ENCODE measurements around the gene CPLANE2.
"Not testable (repeated sequence)": the region's sequence is repeated elsewhere in the genome, so short reads cannot be mapped to it uniquely, and the experiment has no call there.

The CPLANE2 gene

DNA sequence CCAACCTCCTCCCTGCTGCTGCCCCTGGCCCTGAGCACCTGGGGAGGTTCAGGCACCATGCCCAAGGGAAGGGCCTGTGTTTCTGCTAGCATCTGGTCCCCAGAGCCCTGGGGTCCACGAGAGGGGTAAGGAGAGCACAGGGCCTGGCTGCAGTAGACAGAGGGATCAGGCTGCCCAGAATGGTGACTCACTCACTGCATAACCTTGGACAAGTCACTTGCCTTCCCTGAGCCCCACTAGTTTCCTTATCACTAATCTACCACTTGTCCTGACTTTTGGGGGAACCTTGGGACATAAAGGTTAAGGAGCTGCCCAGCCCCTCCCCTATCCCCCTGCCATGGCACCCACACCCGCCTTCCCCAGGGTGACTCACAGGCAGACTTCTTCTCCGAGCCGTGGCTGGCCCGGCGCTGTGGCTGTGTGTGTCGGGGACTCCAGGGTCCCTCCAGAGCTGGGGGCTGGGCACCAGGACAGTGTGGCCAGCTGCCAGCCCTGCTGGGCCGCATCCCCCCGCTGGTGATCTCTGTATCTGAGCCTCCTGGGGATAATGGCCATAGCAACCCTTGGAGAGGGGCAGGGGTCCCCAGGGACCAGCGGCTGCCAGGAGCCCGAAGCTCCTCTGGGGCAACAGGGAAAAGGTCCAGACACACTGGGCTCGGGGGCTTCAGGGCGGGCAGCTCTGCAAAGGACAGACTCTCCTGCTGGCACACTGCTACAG lies 28.6 kb downstream of the CPLANE2 start:
- no peak for DNase-seq (ENCODE audit: low read depth in 2 of 2)

DNA sequence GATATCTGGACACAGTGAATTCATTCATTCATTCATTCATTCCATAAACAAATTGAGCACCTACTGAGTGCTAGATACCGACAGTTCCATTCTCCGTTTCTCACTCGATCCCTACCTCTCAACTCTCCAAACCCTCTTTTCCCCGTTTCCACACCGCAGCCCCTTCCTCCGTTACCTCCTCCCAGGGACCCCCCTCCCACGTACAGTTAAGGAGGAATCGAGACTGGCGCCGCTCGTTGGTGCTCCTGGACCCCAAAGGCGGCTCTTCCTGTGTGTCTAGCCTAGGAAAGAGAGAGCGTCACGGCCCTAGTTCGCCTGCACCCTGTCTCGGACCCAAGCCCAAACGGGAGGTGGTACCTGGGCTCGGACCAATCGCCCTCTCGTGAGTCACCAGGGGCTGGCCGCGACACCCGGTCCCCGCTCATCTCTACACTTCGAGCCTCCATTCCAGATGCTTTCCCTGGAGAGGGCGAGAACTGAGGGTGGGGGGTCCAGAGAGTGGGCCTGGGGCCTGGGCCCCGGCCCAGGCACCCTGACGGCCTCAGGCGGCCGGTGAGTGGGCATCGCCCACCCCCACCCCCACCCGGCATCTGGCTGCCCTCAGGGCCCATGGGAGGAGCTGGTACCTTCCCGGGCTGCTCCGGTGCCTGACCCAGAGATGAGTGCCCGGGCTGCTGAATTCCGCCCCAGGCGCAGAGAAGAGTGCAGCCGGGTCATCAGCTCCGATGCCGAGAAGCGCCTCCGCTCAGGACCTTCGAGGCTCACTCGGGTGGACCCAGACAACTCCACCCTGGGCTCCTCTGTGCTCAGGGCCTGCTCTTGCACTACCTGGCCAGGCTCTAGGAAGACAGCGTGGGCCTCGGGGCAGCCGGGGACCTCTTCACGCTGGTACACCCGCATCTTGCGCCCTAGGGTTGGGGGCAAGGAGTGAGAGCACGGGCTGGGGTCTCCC lies 29.4 kb downstream of the CPLANE2 start:
- no peak for DNase-seq (ENCODE audit: low read depth in 2 of 2)

DNA sequence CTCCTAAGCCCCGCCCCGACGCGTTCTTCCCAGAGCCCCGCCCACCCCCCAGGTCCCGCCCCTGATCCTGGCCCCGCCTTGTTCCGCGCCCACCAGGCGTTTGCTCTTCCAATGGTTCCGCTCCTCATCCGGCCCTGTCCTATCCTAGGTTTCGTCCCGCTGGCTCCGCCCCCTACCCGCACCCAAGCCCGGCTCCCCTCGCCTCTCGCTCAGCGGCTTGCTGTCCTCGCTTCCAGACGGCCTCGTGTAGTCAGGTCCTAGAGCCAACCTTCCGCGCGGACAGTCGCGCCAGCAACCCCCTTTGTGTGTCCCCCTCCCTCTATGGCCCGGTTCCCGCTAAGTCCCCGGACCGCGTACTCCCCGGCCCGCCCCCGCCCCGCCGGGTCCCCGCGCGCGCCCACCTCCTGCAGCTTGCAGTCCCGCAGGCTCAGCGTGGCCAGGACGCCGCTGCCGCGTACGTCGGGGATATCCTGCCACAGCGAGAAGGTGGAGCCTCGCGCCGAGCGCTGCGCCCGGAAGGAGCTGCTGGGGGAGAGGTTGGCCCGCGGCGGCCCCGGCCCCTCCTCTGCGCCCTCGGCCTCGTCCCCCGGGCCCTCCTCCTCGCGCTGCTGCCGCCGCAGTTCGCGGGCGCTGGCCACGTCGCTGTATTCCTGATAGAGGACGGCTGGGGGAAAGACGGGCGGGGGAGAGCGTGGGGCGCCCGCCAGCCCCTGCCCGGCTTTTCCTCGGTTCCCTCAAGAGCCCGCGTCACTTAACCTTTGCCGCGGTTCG lies 30.3 kb downstream of the CPLANE2 start:
- DNase-seq (ENCODE audit: low read depth in 2 of 2): peak; percentile 89 to 94

GRCh38 chr1:16205891-16206546 lies 31.0 kb downstream of the CPLANE2 start:
- DNase-seq (ENCODE audit: low read depth in 2 of 2): no peak

- DNase-seq (ENCODE audit: low read depth in 2 of 2): no peak
Measured at GRCh38 chr1:16205334-16205671, 31.7 kb downstream of the CPLANE2 start.

DNA sequence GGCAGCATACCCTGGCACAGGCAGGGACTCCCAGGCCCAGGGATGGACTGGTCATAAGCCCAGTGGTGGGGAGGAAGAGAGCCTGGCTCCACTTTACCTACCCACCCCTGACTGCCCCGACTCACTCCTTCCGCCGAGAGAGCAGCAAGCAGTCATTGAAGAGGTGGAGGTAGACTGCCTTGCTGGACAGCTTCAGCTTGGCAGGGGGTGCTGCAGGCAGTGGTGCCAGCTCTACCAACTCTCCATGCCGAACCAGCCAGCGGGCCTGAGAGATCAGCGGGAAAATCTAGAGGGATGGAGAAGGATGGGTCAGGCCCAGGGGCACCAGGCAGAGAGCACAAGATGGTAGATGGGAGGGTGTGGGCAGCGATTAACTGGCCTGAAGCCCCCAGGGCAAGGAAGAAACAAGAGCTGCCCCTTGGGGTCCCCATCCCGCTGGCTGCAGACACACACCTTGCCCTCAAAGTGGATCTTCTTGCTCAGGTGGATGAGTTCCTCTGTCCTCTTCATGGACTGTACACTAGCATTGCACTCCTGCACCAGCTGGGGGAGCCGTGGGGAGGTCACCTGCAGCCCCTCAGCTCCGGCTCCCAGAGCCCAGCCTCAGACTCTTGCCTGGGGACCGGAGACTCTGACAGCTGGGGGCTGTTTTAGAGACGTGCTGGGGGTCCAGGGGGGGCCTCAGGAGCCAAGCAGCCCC lies 32.2 kb downstream of the CPLANE2 start:
- DNase-seq (ENCODE audit: low read depth in 2 of 2): peak in 1 of 2 donors; percentile 27

DNA sequence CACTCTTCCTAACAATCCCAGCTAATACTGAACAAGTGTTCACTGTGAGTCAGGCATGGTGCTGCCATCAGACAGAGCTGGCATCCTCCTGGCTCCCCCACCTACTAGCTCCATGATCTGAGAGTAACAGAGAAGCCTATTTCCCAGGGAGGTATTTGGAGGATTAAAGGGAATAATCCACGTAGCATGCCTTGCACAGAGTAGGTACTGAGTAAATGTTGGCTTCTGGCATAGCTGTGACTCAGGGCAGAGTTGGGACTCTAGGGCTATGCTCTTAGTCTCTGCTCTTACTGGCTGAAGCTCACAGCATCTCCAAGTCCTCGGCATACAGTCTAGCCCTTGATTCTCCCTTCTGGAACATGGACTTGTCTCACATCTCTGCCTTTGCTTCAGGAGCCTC lies 32.8 kb downstream of the CPLANE2 start:
- DNase-seq (ENCODE audit: low read depth in 2 of 2): no peak

DNA sequence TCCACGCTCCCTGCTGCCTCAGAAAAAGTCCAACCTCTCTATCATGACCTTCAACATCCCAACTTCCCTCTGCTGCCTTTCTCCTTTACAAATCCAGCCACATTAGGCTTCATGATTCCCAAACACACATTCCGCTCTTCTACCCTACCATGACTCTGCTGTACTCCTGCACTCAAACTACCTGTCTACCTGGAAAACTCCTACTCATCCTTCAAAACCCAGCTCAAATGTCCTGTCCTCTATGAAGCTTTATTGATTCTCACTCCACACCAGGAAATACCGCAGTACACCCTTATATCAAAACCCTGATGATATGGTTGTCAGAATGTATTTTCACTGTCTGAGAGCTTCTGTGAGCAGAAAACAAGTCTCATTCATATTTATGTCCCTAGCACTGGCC lies 33.4 kb downstream of the CPLANE2 start:
- no peak for DNase-seq (ENCODE audit: low read depth in 2 of 2)

DNA sequence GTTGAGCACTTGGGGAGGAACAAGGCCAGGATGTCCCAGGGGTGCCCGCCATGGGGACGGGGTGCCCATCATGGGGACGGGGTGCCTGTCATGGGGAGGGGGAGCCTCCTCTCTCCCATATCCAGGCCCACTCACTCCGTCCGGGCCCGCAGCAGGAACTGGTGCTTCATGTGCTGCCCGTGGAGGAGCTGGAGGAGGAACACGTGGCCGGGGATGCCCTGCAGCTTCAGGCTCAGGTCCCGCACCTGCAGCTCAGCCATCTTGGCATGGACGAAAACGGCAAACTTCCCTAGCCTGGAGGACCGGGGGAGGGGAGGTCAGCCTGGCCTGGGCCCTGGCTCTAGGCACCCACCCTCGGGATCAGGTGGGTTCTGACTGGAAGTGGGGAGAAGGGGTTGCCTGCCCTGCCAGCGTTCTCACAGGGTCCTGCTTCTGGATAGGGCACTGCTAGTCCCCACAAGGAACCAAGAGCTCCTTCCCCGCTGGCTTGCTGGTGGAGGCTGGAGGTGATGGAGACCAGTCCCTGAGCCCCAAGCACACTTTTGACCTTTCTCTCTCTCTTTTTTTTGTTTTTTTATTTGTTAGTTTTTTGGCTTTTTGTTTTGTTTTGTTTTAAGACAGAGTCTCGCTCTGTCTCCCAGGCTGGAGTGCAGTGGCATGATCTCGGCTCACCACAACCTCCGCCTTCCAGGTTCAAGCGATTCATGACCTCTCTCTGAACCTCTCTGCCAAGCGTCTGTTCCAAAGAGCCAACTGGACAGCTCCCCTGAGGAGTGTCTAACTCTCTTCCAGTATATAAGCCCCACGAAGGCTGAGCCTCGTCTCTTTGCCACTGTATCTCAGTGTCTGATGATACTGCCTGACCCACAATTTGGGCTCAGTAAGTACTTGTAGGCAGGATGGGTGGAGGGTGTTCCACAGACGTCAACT lies 34.4 kb downstream of the CPLANE2 start:
- DNase-seq (ENCODE audit: low read depth in 2 of 2): no peak

DNA sequence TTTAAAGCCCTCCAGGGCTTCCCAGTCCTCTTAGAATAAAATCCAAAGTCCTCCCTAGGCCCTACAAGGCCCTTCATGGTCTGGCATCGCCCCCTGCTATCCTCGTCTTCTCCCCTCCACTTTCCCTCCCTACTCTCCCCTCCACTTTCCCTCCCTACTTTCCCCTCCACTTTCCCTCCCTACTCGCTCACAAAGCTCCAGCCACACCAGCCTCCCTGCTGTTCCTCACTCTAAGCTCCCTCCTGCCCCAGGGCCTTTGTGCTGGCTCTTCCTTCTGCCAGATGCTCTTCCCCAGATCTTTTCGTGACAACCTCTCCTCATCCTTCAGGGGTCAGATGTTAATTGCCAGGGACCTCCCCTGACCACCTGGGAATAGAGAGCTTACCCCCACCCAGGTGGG lies 37.3 kb downstream of the CPLANE2 start:
- no peak for DNase-seq (ENCODE audit: low read depth in 2 of 2)

DNA sequence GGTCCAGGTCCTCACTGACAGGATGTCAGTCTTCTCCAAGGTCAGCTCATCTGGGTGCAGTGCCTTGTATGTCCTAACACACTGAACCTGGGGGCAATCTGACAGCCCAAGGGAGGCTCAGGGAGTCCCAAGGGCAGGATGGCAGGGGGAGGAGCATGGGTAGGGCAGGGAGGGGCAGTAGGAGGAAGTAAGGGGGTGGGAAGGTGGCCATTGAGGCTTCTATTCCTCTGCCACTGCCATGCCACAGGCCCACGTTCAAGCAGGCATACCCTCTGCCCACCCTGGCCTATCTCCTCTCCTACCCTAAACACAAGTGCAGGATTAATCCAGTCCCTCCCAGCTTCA lies 37.9 kb downstream of the CPLANE2 start:
- DNase-seq (ENCODE audit: low read depth in 2 of 2): no peak

- no peak for DNase-seq (ENCODE audit: low read depth in 2 of 2)
Measured at GRCh38 chr1:16198444-16199156, 38.4 kb downstream of the CPLANE2 start.

GRCh38 chr1:16196874-16197273 lies 40.1 kb downstream of the CPLANE2 start:
- no peak for DNase-seq (ENCODE audit: low read depth in 2 of 2)

DNA sequence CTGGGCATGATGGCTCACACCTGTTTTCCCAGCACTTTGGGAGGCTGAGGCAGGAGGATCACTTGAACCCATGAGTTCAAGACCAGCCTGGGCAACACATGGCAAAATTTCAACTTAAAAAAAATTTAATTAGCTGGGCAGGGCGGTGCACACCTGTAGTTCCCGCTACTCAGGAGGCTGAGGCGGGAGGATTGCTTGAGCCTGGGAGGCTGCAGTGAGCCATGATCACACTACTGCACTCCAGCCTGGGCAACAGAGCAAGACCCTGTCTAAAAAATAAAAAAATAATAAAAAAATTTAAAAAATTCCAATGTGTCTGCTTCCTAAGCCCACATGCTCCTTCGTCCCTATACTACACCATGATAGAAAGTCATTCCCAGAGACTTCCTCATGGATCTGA lies 40.8 kb downstream of the CPLANE2 start:
- DNase-seq (ENCODE audit: low read depth in 2 of 2): not testable (repeated sequence)

DNA sequence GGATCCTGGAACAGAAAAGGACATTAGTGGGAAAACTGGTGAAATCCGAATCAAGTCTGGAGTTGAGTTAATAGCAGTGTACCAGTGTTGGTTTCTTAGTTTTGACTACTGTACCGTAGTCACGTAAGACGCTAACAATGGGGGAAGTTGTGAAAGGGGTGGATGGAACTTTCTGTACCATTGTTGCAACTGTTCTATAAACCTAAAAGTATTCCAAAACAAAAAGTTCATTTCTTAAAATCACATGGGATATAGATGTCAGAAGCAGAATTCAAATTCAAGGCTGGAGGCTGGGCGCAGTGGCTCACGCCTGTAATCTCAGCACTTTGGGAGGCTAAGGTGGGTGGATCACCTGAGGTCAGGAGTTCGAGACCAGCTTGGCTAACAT lies 41.5 kb downstream of the CPLANE2 start:
- DNase-seq (ENCODE audit: low read depth in 2 of 2): no peak

- DNase-seq (ENCODE audit: low read depth in 2 of 2): no peak
Measured at GRCh38 chr1:16191916-16192546, 45.0 kb downstream of the CPLANE2 start.

GRCh38 chr1:16191309-16191708 lies 45.7 kb downstream of the CPLANE2 start:
- DNase-seq (ENCODE audit: low read depth in 2 of 2): no peak

DNA sequence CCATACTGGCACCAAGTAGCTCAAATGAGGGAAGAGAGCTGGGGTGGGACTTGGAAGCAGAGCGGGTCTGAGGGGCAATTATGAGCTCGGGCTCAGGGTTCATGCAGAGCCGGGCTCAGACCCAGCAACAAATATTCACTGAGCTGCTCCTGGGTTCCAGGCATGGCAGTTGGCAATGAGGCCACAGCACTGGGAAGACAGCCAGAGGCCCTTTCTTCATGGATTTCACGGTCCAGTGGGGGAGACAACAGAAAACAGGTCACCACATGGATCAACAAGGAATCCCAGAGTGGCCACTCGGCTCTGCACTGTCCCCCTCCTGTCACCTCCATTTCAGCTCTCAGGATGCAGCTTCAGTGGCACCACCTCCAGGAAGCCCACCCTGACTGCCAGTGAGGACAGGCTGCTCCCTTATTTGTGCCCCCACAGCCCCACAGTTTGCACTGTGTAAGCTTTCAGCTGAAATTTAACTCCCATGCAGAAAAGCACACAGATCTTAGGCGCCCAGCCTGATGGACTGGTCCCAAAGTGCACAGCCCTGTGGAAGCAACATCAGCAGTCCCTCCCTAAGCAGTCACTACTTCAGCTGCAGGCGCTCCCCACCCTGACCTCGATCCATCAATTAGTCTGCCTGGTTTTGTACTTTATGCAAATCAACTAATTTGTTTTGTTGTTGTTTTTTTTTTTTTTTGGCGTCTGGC lies 46.9 kb downstream of the CPLANE2 start:
- no peak for DNase-seq (ENCODE audit: low read depth in 2 of 2)
